ENCODE measurements around the gene NAXE. TPM values are rescaled to one million over a fixed set of nuclear protein-coding genes. Genes with fewer than 3 reads are reported as not detected.
"Not testable (repeated sequence)": the region's sequence is repeated elsewhere in the genome, so short reads cannot be mapped to it uniquely, and the experiment has no call there.

The NAXE gene
- total and polyA plus RNA-seq, 2 of the 13 experiments (the other 11 are each of a cell fraction or from before 2014, with no cell fraction given): 39.4 to 59.4 TPM

DNA sequence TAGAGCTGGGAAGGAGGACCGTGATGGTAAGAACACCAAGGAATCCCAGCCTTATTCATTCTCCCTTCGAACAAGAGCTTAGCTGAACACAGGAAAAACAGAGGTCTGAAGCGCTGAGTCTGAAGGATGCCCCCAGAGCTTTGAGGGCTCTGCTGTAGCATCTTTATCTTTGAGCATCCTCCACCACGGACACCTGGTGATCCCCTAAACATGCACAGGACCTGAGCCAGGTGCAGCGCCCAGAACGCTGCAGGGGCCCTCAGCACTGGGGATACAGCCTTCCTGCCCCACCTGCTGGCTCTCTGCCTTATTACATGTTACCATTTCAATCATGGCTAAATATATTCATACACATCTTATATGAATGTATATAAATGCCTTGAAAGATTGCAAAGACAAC, 17.4 kb downstream of the NAXE start (continued):
- TF ChIP-seq, protein P1, sequence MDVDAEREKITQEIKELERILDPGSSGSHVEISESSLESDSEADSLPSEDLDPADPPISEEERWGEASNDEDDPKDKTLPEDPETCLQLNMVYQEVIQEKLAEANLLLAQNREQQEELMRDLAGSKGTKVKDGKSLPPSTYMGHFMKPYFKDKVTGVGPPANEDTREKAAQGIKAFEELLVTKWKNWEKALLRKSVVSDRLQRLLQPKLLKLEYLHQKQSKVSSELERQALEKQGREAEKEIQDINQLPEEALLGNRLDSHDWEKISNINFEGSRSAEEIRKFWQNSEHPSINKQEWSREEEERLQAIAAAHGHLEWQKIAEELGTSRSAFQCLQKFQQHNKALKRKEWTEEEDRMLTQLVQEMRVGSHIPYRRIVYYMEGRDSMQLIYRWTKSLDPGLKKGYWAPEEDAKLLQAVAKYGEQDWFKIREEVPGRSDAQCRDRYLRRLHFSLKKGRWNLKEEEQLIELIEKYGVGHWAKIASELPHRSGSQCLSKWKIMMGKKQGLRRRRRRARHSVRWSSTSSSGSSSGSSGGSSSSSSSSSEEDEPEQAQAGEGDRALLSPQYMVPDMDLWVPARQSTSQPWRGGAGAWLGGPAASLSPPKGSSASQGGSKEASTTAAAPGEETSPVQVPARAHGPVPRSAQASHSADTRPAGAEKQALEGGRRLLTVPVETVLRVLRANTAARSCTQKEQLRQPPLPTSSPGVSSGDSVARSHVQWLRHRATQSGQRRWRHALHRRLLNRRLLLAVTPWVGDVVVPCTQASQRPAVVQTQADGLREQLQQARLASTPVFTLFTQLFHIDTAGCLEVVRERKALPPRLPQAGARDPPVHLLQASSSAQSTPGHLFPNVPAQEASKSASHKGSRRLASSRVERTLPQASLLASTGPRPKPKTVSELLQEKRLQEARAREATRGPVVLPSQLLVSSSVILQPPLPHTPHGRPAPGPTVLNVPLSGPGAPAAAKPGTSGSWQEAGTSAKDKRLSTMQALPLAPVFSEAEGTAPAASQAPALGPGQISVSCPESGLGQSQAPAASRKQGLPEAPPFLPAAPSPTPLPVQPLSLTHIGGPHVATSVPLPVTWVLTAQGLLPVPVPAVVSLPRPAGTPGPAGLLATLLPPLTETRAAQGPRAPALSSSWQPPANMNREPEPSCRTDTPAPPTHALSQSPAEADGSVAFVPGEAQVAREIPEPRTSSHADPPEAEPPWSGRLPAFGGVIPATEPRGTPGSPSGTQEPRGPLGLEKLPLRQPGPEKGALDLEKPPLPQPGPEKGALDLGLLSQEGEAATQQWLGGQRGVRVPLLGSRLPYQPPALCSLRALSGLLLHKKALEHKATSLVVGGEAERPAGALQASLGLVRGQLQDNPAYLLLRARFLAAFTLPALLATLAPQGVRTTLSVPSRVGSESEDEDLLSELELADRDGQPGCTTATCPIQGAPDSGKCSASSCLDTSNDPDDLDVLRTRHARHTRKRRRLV (CRISPR knock-in tag; IDR thresholded peaks at IDR 0.05): no peak
- peak; percentile 65 for TF ChIP-seq RAD21 (CRISPR knock-in tag; IDR thresholded peaks at IDR 0.05)
- TF ChIP-seq, protein P2, sequence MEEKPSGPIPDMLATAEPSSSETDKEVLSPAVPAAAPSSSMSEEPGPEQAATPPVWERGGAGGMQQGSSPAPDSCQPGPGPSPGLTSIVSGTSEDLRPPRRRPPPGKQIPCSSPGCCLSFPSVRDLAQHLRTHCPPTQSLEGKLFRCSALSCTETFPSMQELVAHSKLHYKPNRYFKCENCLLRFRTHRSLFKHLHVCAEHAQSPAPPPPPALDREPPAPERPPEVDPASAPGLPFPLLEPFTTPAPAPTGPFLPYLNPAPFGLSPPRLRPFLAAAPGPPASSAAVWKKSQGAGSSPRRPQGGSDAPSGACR (CRISPR knock-in tag; IDR thresholded peaks at IDR 0.05): no peak
- TF ChIP-seq SMC3 (IDR thresholded peaks at IDR 0.05; ENCODE audit: low read length): peak; percentile 49

DNA sequence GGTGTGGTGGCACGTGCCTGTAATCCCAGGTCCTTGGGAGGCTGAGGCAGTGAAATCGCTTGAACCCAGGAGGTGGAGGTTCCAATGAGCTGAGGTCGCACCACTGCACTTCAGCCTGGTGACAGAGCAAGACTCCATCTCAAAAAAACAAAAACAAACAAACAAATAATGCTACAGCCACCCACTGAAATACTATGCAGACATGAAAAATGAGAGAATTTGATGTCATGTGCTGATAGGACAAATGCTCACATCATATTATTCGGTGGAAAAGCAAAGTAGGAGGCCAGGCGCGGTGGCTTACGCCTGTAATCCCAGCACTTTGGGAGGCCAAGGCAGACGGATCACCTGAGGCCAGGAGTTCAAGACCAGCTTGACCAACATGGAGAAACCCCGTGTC, 18.5 kb downstream of the NAXE start:
- H3K79me2 ChIP-seq (ENCODE audit: insufficient read depth, low read length); DNase-seq (ENCODE audit: low spot score); BruUV-seq (replicated peaks); H3K4me3 ChIP-seq (replicated peaks in 1 of 3; ENCODE audit: insufficient read depth in 1 of 3, low read depth in 2 of 3, low read length in 3 of 3); H3K27ac ChIP-seq (ENCODE audit: extremely low read length, insufficient read depth, low read length); H3K9me3 ChIP-seq (ENCODE audit: low read length); H3K36me3 ChIP-seq (replicated peaks in 1 of 2; ENCODE audit: control insufficient read depth in 1 of 2, insufficient read depth in 2 of 2, low read length in 2 of 2); H3K9ac ChIP-seq (ENCODE audit: insufficient read depth, low read depth, low read length); FAIRE-seq; H3K4me2 ChIP-seq (ENCODE audit: low read depth, low read length); POLR2A ChIA-PET; H4K20me1 ChIP-seq (ENCODE audit: insufficient read depth, low read length); H3K27me3 ChIP-seq (ENCODE audit: control insufficient read depth in 1 of 2, insufficient read depth in 2 of 2, low read length in 2 of 2); ATAC-seq; intact Hi-C loops (cut with micrococcal nuclease; ENCODE audit: unreplicated experiment); H2AFZ ChIP-seq (ENCODE audit: low read length); in situ Hi-C loops (cut with HindIII; ENCODE audit: extremely low pct_ligation_motif_present, low pct_unique_long_range_greater_than_20kb): not testable (repeated sequence)
- 43% methylated on average over 9 of the region's 9 CpGs for WGBS (ENCODE audit: low lambda C conversion rate)
- H3K4me1 ChIP-seq (ENCODE audit: insufficient read depth, low read length): peaks cover 27% of the 10 kb centered on the region
- CTCF ChIA-PET (ENCODE audit: low intra/inter-chr PET ratio, low total read pairs): interaction anchor here (3.5 kb wide), 1 partner anchor 26 kb away, joined by 86 read pairs; no protein-coding TSS in a partner anchor

Measured in HepG2 (cell line).